ENCODE results near the gene KIAA1549.

DNA sequence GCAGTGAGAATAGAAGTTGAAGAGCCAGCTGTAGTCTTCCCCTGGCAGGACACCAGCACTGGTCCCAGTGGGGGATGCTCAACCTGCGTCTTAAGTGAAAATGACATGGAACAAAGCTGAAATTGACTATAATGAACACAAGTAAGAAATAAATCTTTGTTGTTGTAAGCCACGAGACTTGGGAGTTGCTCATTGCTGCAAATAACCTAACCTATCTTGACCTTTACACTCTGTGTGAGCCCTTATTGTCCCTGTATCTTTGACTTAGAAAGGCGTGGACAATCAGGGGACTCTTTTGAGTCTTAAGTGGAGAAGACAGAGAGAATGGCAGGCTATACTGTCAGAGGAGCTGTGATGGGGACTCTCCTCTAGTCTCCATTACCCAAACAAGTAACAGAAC lies 37.7 kb upstream of the KIAA1549 start:
- TF ChIP-seq, protein P1, sequence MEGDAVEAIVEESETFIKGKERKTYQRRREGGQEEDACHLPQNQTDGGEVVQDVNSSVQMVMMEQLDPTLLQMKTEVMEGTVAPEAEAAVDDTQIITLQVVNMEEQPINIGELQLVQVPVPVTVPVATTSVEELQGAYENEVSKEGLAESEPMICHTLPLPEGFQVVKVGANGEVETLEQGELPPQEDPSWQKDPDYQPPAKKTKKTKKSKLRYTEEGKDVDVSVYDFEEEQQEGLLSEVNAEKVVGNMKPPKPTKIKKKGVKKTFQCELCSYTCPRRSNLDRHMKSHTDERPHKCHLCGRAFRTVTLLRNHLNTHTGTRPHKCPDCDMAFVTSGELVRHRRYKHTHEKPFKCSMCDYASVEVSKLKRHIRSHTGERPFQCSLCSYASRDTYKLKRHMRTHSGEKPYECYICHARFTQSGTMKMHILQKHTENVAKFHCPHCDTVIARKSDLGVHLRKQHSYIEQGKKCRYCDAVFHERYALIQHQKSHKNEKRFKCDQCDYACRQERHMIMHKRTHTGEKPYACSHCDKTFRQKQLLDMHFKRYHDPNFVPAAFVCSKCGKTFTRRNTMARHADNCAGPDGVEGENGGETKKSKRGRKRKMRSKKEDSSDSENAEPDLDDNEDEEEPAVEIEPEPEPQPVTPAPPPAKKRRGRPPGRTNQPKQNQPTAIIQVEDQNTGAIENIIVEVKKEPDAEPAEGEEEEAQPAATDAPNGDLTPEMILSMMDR (IDR thresholded peaks at IDR 0.05) = no peak
- no peak for TF ChIP-seq POLR2A (IDR thresholded peaks at IDR 0.05)

Measured in testis (tissue), 2 donors.